ENCODE results near the gene CCNC. TPM values are rescaled to one million over a fixed set of nuclear protein-coding genes. Genes with fewer than 3 reads are reported as not detected.

Gene CCNC
- total and polyA plus RNA-seq, 2 of the 13 experiments (the other 11 are each of a cell fraction or from before 2014, with no cell fraction given) = 69.6 to 141 TPM

GRCh38 chr6:99588618-99589289 lies 20.3 kb upstream of the CCNC start (continued):
- TF ChIP-seq ZNF263 (CRISPR knock-in tag; IDR thresholded peaks at IDR 0.05) (peak; percentile 78; the same call in 1 of the 2 replicates), CEBPZ (IDR thresholded peaks at IDR 0.05; ENCODE audit: low read length) (no peak), ZBTB4 (CRISPR knock-in tag; IDR thresholded peaks at IDR 0.05; ENCODE audit: borderline replicate concordance) (no peak), HNF1A (IDR thresholded peaks at IDR 0.05; ENCODE audit: low read depth) (no peak), HNF1A (CRISPR knock-in tag; IDR thresholded peaks at IDR 0.05; ENCODE audit: borderline replicate concordance) (no peak), PREB (CRISPR knock-in tag; IDR thresholded peaks at IDR 0.05) (no peak), ZFP41 (CRISPR knock-in tag; IDR thresholded peaks at IDR 0.05; ENCODE audit: borderline replicate concordance) (no peak), ZBTB7B (CRISPR knock-in tag; IDR thresholded peaks at IDR 0.05) (0 out of 2 replicates have a peak, but pooled peaks have one; percentile 24), KDM1A (CRISPR knock-in tag; IDR thresholded peaks at IDR 0.05) (no peak), REPIN1 (CRISPR knock-in tag; IDR thresholded peaks at IDR 0.05; ENCODE audit: borderline replicate concordance, low read depth) (peak; percentile 16; the same call in 1 of the 2 replicates), ZNF598 (CRISPR knock-in tag; IDR thresholded peaks at IDR 0.05; ENCODE audit: borderline replicate concordance) (peak; percentile 58; the same call in 1 of the 2 replicates), ZZZ3 (CRISPR knock-in tag; IDR thresholded peaks at IDR 0.05; ENCODE audit: borderline replicate concordance) (no peak), RNF2 (conservative IDR thresholded peaks at IDR 0.05; ENCODE audit: low read depth) (peak; percentile 66; the same call in 1 of the 2 replicates), RFXAP (CRISPR knock-in tag; IDR thresholded peaks at IDR 0.05; ENCODE audit: borderline replicate concordance) (peak; percentile 57; the same call in 1 of the 2 replicates), TERF1 (CRISPR knock-in tag; IDR thresholded peaks at IDR 0.05) (no peak)
